IPS-18c (cell line): ENCODE data around the gene TBC1D5.
"Not testable (repeated sequence)": the region's sequence is repeated elsewhere in the genome, so short reads cannot be mapped to it uniquely, and the experiment has no call there.

Experiments used
- H3K4me3 ChIP-seq: 2 replicates; pipeline ENCODE4 v1.7.0; 2013; ENCODE audit warnings: low read depth, mild to moderate bottlenecking, low read length, moderate library complexity; ENCODE audit not compliant: insufficient read depth
- H3K9me3 ChIP-seq: one replicate; pipeline ENCODE4 v1.6.1; 2013; ENCODE audit warnings: mild to moderate bottlenecking, low read length, moderate library complexity; ENCODE audit not compliant: control insufficient read depth, insufficient read depth

TBC1D5 gene

GRCh38 chr3:17683542-17684207, 58.8 kb downstream of the TBC1D5 start:
- Histone ChIP-seq H3K4me3 (no peak overlapping the region), H3K9me3 (no peaks in the 10 kb centered on the region)

- H3K9me3 ChIP-seq, result no peaks in the 10 kb centered on the region
These were observed 61.9 kb downstream of the TBC1D5 start for GRCh38 chr3:17680530-17680929.

GRCh38 chr3:17678116-17678741, 64.2 kb downstream of the TBC1D5 start:
- H3K9me3 ChIP-seq, result no peaks in the 10 kb centered on the region

More at GRCh38 chr3:17680530-17680929, 61.9 kb downstream of the TBC1D5 start:
- H3K4me3 ChIP-seq, result no peak overlapping the region

DNA sequence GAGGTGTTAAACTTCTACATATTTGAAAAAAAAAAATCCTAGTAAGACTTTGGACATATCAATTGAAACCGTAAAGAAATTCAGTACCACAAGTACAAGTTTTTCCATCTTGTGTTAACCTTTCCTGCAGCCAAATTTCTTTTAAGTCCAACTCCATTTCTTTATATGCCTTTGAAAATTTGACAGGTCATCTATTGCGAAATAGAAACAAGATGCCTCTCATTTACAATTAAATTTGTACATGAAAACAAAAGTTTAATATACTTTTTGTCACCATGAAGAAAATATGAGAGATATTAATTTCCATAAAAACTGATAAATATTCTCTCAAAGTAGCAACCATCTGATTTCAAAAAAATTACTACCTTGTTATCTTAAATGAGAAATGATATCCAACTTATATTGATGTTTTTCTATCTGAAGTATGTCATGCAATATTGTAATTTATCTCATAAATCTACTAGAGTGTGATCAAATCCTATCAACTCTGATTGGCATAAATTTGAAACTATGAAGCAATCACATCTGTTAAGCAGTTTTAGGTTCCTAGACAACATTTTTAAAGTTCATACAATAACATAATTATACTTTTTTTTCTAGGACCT, 68.2 kb downstream of the TBC1D5 start:
- no peaks in the 10 kb centered on the region for H3K9me3 ChIP-seq

More at GRCh38 chr3:17678116-17678741, 64.2 kb downstream of the TBC1D5 start:
- H3K4me3 ChIP-seq, result no peak overlapping the region

GRCh38 chr3:17672506-17672905, 69.9 kb downstream of the TBC1D5 start:
- H3K9me3 ChIP-seq, result no peaks in the 10 kb centered on the region
- H3K4me3 ChIP-seq, result no peak overlapping the region

More for the DNA sequence above, 68.2 kb downstream of the TBC1D5 start:
- H3K4me3 ChIP-seq, result no peak overlapping the region

GRCh38 chr3:17670749-17671148, 71.7 kb downstream of the TBC1D5 start:
- no peaks in the 10 kb centered on the region for H3K9me3 ChIP-seq
- no peak overlapping the region for H3K4me3 ChIP-seq

GRCh38 chr3:17664923-17665322, 77.5 kb downstream of the TBC1D5 start:
- Histone ChIP-seq H3K9me3 (no peaks in the 10 kb centered on the region), H3K4me3 (no peak overlapping the region)

GRCh38 chr3:17656264-17656663, 86.2 kb downstream of the TBC1D5 start:
- Histone ChIP-seq H3K9me3 (no peaks in the 10 kb centered on the region), H3K4me3 (no peak overlapping the region)

DNA sequence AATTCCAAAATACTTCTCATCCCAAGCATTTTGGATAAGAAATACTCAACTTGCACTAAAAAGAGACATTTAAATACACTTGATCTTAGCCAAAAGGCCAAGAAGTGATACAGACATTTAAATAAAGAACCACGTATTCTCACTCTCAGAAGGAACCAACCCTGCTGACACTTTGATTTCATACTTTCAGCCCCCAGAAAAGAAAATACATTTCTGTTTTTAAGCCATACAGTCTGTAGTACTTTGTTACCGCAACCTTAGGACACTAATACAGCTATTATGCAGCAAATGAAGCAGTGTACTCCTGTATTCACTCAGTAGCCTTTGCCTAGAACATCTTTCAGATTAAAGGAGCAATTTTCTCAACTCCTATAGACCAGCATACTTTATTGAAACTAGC, 86.7 kb downstream of the TBC1D5 start:
- H3K4me3 ChIP-seq, result no peak overlapping the region

DNA sequence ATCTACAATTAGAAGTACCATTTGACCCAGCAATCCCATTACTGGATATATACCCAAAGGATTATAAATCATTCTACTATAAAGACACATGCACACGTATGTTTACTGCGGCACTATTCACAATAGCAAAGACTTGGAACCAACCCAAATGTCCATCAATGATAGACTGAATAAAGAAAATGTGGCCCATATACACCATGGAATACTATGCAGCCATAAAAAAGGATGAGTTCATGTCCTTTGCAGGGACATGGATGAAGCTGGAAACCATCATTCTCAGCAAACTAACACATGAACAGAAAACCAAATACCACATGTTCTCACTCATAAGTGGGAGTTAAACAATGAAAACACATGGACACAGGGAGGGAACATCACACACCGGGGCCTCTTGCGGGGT, 92.7 kb downstream of the TBC1D5 start:
- H3K9me3 ChIP-seq, H3K4me3 ChIP-seq: not testable (repeated sequence)

More for the DNA sequence above, 86.7 kb downstream of the TBC1D5 start:
- no peaks in the 10 kb centered on the region for H3K9me3 ChIP-seq

- H3K4me3 ChIP-seq, H3K9me3 ChIP-seq: not testable (repeated sequence)
These were observed 93.6 kb downstream of the TBC1D5 start for GRCh38 chr3:17648630-17649355.

GRCh38 chr3:17645074-17645698, 97.2 kb downstream of the TBC1D5 start:
- no peaks in the 10 kb centered on the region for H3K9me3 ChIP-seq
- no peak overlapping the region for H3K4me3 ChIP-seq

DNA sequence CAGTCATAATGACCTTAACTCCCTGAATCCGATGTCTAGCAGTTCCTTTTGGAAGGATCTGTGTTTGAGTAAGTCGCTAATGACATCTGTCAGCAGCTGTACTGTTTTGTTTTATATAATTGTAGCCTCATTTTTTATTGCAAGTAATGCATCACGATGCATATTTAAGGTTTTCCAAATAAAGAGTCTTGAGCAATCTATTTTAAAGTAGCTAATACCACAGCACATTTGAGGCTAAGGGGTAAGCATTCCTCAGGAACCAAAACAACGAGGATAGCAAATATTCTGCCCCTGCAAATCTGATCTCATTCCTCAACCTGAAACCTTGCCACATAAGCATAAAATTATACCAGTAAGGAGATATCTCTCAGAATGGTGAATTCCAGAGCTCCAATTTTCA, 98.7 kb downstream of the TBC1D5 start:
- H3K4me3 ChIP-seq, result no peak overlapping the region
- no peaks in the 10 kb centered on the region for H3K9me3 ChIP-seq

DNA sequence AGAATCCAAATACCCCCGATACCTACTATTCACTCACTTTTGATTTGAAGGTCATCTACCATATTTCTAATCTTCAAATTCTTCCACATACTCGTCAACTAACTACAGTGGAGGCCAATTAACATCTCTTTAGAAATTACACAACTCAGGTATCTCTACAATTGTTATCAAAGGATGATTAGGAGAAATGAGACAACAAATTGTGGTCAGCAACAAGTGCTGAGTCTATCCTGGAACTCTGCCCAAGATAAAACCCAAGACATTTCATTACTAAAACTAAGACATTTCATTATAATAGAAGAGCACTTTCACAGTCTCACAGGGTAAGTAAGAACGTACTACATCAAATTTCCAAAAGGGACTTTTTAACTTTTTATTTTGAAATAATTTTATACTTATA, 100.0 kb downstream of the TBC1D5 start:
- no peak overlapping the region for H3K4me3 ChIP-seq

GRCh38 chr3:17640466-17640865, 102.0 kb downstream of the TBC1D5 start:
- Histone ChIP-seq H3K4me3 (no peak overlapping the region), H3K9me3 (no peaks in the 10 kb centered on the region)

More for the DNA sequence above, 100.0 kb downstream of the TBC1D5 start:
- H3K9me3 ChIP-seq, result no peaks in the 10 kb centered on the region

DNA sequence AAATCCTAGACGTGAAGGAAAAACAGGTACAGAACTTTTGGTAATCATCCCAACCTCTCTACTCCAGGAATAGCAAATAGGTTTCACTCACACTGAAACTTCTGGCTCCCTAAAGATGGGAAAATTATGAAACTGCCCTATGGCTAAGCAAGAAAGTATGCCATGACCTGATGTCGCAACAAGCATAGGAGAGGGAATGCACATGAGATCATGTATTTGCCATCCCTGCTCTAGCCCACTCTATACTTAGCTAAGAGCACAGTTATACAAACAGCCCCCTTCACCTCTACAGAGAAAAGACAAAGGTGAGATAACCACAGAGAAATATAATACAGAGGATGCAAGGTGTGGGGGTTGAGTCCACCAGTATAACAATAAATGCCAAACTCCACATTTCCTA, 102.7 kb downstream of the TBC1D5 start:
- Histone ChIP-seq H3K9me3 (no peaks in the 10 kb centered on the region), H3K4me3 (no peak overlapping the region)

GRCh38 chr3:17639257-17639656, 103.2 kb downstream of the TBC1D5 start:
- no peak overlapping the region for H3K4me3 ChIP-seq
- no peaks in the 10 kb centered on the region for H3K9me3 ChIP-seq
